MM.1S (cell line): Measurements from ENCODE around the gene AUH.

Experiments
- DNase-seq: peaks from one replicate; pipeline ENCODE4 v3.0.0-alpha.2; 2015
- H2AFZ ChIP-seq: fragments of 300-600 bp; sonication (generic); 2 replicates; pipeline ENCODE4 v1.6.0; 2016; ENCODE audit warnings: antibody characterized with exemption, low read length
- H3F3A ChIP-seq: fragments of 300-600 bp; sonication (generic); 2 replicates; pipeline ENCODE4 v1.6.1; 2016; ENCODE audit warnings: mild to moderate bottlenecking, antibody characterized with exemption, low read length, moderate library complexity, mixed read lengths; ENCODE audit not compliant: insufficient read depth
- H3K27ac ChIP-seq: fragments of 300-600 bp; sonication (generic); 2 replicates; pipeline ENCODE4 v1.5.1; 2016; ENCODE audit warnings: mild to moderate bottlenecking, low read length
- H3K27me3 ChIP-seq: fragments of 300-600 bp; sonication (generic); replicated peaks from 2 replicates; pipeline ENCODE4 v1.6.0; 2016; ENCODE audit warnings: low read length; ENCODE audit not compliant: insufficient read depth
- H3K36me3 ChIP-seq: fragments of 300-600 bp; sonication (generic); replicated peaks from 2 replicates; pipeline ENCODE4 v1.6.1; 2016; ENCODE audit warnings: mild to moderate bottlenecking, low read length, mixed read lengths; ENCODE audit not compliant: insufficient read depth
- H3K4me1 ChIP-seq: fragments of 300-600 bp; sonication (generic); 2 replicates; pipeline ENCODE4 v1.6.1; 2016; ENCODE audit warnings: low read length, mixed read lengths
- H3K4me2 ChIP-seq: fragments of 300-600 bp; sonication (generic); 2 replicates; pipeline ENCODE4 v1.6.0; 2016; ENCODE audit warnings: low read depth, low read length
- H3K4me3 ChIP-seq: fragments of 300-600 bp; sonication (generic); 2 replicates; pipeline ENCODE4 v1.5.1; 2016; ENCODE audit warnings: low read length, mixed read lengths
- H3K79me2 ChIP-seq: fragments of 300-600 bp; sonication (generic); 2 replicates; pipeline ENCODE4 v1.6.1; 2016; ENCODE audit warnings: mixed run types, low read length, mixed read lengths
- H3K9ac ChIP-seq: fragments of 300-600 bp; sonication (generic); 2 replicates; pipeline ENCODE4 v1.6.1; 2016; ENCODE audit warnings: low read length, mixed read lengths
- H3K9me2 ChIP-seq: fragments of 300-600 bp; sonication (generic); replicated peaks from 2 replicates; pipeline ENCODE4 v1.6.1; 2016; ENCODE audit warnings: mild to moderate bottlenecking, low read length, mixed read lengths; ENCODE audit not compliant: insufficient read depth
- H3K9me3 ChIP-seq: fragments of 300-600 bp; sonication (generic); replicated peaks from 2 replicates; pipeline ENCODE4 v1.6.1; 2016; ENCODE audit warnings: mild to moderate bottlenecking, low read length, mixed read lengths; ENCODE audit not compliant: insufficient read depth
- H4K20me1 ChIP-seq: fragments of 300-600 bp; sonication (generic); 2 replicates; pipeline ENCODE4 v1.6.1; 2016; ENCODE audit warnings: mild to moderate bottlenecking, low read length, moderate library complexity, mixed read lengths; ENCODE audit not compliant: insufficient read depth
- CTCF ChIP-seq: fragments of 300-600 bp; sonication (generic); IDR thresholded peaks from 2 replicates; pipeline ENCODE4 v1.5.1; 2016; ENCODE audit warnings: antibody characterized with exemption, low read length, mixed read lengths
- EZH2 ChIP-seq: fragments of 300-600 bp; sonication (generic); optimal IDR thresholded peaks from 2 replicates; pipeline ENCODE3; 2017; ENCODE audit warnings: low read depth, mild to moderate bottlenecking, antibody characterized with exemption, low read length, mixed read lengths
- EZH2phosphoT487 ChIP-seq: fragments of 300-600 bp; sonication (generic); IDR thresholded peaks from 2 replicates; pipeline ENCODE4 v1.6.1; 2018; ENCODE audit warnings: antibody characterized with exemption, low read length

AUH gene

GRCh38 chr9:91347377-91347776, 14.3 kb downstream of the AUH start:
- Histone ChIP-seq H4K20me1 (no peaks in the 10 kb centered on the region), H3K4me1 (no peaks in the 10 kb centered on the region), H3K4me2 (no peak overlapping the region), H2AFZ (no peak overlapping the region), H3F3A (no peaks in the 10 kb centered on the region), H3K9ac (no peak overlapping the region), H3K27me3 (no peaks in the 10 kb centered on the region), H3K27ac (no peak overlapping the region), H3K4me3 (no peak overlapping the region), H3K9me2 (no peaks in the 10 kb centered on the region), H3K36me3 (no peaks in the 10 kb centered on the region; the same call in 1 of the 2 replicates), H3K79me2 (peaks cover 38% of the 10 kb centered on the region), H3K9me3 (no peaks in the 10 kb centered on the region)
- TF ChIP-seq CTCF (no peak), EZH2 (no peak), EZH2phosphoT487 (no peak)
- DNase-seq, result no peak

GRCh38 chr9:91346644-91347043, 15.1 kb downstream of the AUH start:
- no peaks in the 10 kb centered on the region for H3K9me2 ChIP-seq
- H3K27me3 ChIP-seq, result no peaks in the 10 kb centered on the region
- H3K4me3 ChIP-seq, result no peak overlapping the region
- H3K36me3 ChIP-seq, result no peaks in the 10 kb centered on the region; the same call in 1 of the 2 replicates
- no peaks in the 10 kb centered on the region for H3F3A ChIP-seq
- TF ChIP-seq EZH2phosphoT487, result no peak
- no peak for TF ChIP-seq EZH2
- no peak for TF ChIP-seq CTCF
- no peak for DNase-seq
- H3K4me1 ChIP-seq, result no peaks in the 10 kb centered on the region
- H3K27ac ChIP-seq, result no peak overlapping the region
- H3K9ac ChIP-seq, result no peak overlapping the region
- no peaks in the 10 kb centered on the region for H3K9me3 ChIP-seq
- no peak overlapping the region for H3K4me2 ChIP-seq
- H4K20me1 ChIP-seq, result no peaks in the 10 kb centered on the region
- H2AFZ ChIP-seq, result no peak overlapping the region
- H3K79me2 ChIP-seq, result peaks cover 34% of the 10 kb centered on the region

- Histone ChIP-seq H3F3A (no peaks in the 10 kb centered on the region), H3K4me2 (no peak overlapping the region), H3K4me1 (no peaks in the 10 kb centered on the region), H3K27me3 (no peaks in the 10 kb centered on the region), H3K27ac (no peak overlapping the region), H3K9ac (no peak overlapping the region), H3K9me3 (no peaks in the 10 kb centered on the region), H3K79me2 (peaks cover 30% of the 10 kb centered on the region), H3K36me3 (no peaks in the 10 kb centered on the region; the same call in 1 of the 2 replicates), H3K4me3 (no peak overlapping the region), H4K20me1 (no peaks in the 10 kb centered on the region), H3K9me2 (no peaks in the 10 kb centered on the region), H2AFZ (no peak overlapping the region)
- DNase-seq, result no peak
- TF ChIP-seq CTCF (no peak), EZH2 (no peak), EZH2phosphoT487 (no peak)
These were observed 15.7 kb downstream of the AUH start for GRCh38 chr9:91345978-91346377.

- H3F3A ChIP-seq, result no peaks in the 10 kb centered on the region
- H3K9me2 ChIP-seq, result no peaks in the 10 kb centered on the region
- no peaks in the 10 kb centered on the region for H4K20me1 ChIP-seq
- H3K79me2 ChIP-seq, result peaks cover 25% of the 10 kb centered on the region
- H3K27ac ChIP-seq, result no peak overlapping the region
- H3K4me1 ChIP-seq, result no peaks in the 10 kb centered on the region
- H3K36me3 ChIP-seq, result no peaks in the 10 kb centered on the region
- H3K9ac ChIP-seq, result no peak overlapping the region
- TF ChIP-seq EZH2, result no peak
- TF ChIP-seq CTCF, result no peak
- TF ChIP-seq EZH2phosphoT487, result no peak
- H2AFZ ChIP-seq, result no peak overlapping the region
- no peak overlapping the region for H3K4me3 ChIP-seq
- no peak overlapping the region for H3K4me2 ChIP-seq
- H3K27me3 ChIP-seq, result no peaks in the 10 kb centered on the region
- DNase-seq, result no peak
- no peaks in the 10 kb centered on the region for H3K9me3 ChIP-seq
These were observed 19.1 kb downstream of the AUH start for GRCh38 chr9:91342575-91342974.
